Liver (tissue), 9 donors: Measurements from ENCODE around the gene DNAJC4. TPM values are rescaled to one million over a fixed set of nuclear protein-coding genes. Genes with fewer than 3 reads are reported as not detected.

Experiments
- DNase-seq: peaks from one replicate; pipeline ENCODE4 v3.0.0-alpha.2; 2017; ENCODE audit warnings: low spot score
- H3K27ac ChIP-seq, 2 donors: one replicate each; pipeline ENCODE4 v1.7.0; 2013; ENCODE audit warnings: inconsistent platforms in 2 of 2, low read length in 2 of 2, control low read depth in 1 of 2, low read depth in 1 of 2, mild to moderate bottlenecking in 1 of 2
- H3K27me3 ChIP-seq, 4 donors: one replicate each; pipeline versions ENCODE4 v1.6.1 to v1.7.0; 2013; ENCODE audit warnings: low read length in 3 of 4, inconsistent platforms in 1 of 4, mild to moderate bottlenecking in 1 of 4, moderate library complexity in 1 of 4; ENCODE audit not compliant: control insufficient read depth in 4 of 4, insufficient read depth in 4 of 4
- H3K36me3 ChIP-seq, 4 donors: one replicate each; pipeline versions ENCODE4 v1.6.1 to v1.7.0; 2013; ENCODE audit warnings: low read length in 3 of 4, mild to moderate bottlenecking in 3 of 4, low read depth in 1 of 4, moderate library complexity in 1 of 4; ENCODE audit not compliant: control insufficient read depth in 4 of 4, insufficient read depth in 3 of 4
- H3K4me1 ChIP-seq, 4 donors: one replicate each; pipeline versions ENCODE4 v1.6.1 to v1.7.0; 2013; ENCODE audit warnings: low read length in 3 of 4, mild to moderate bottlenecking in 3 of 4, moderate library complexity in 1 of 4; ENCODE audit not compliant: control insufficient read depth in 4 of 4, insufficient read depth in 4 of 4
- H3K4me3 ChIP-seq, 3 donors: one replicate each; pipeline versions ENCODE4 v1.6.1 to v1.7.0; 2013; ENCODE audit warnings: low read length in 3 of 3, control low read depth in 1 of 3, low read depth in 1 of 3, mild to moderate bottlenecking in 1 of 3
- H3K9ac ChIP-seq, 2 donors: one replicate each; pipeline ENCODE4 v1.7.0; 2013; ENCODE audit warnings: low read length in 2 of 2, mild to moderate bottlenecking in 2 of 2, moderate library complexity in 2 of 2, control low read depth in 1 of 2, low read depth in 1 of 2
- H3K9me3 ChIP-seq, 4 donors: one replicate each; pipeline versions ENCODE4 v1.6.1 to v1.7.0; 2013; ENCODE audit warnings: low read length in 3 of 4; ENCODE audit not compliant: control insufficient read depth in 4 of 4
- FOXA2 ChIP-seq: IDR thresholded peaks from 2 replicates; pipeline ENCODE4 v1.6.1; 2016; ENCODE audit warnings: antibody characterized with exemption
- HNF4A ChIP-seq, 2 donors: conservative IDR thresholded peaks; 2 replicates each; pipeline ENCODE4 v1.6.1; 2016; ENCODE audit warnings: antibody characterized with exemption in 2 of 2, mild to moderate bottlenecking in 2 of 2
- HNF4G ChIP-seq: IDR thresholded peaks from 2 replicates; pipeline ENCODE4 v1.6.1; 2016; ENCODE audit warnings: antibody characterized with exemption
- JUND ChIP-seq, 2 donors: IDR thresholded peaks; 2 replicates each; pipeline ENCODE4 v1.6.1; 2016; ENCODE audit warnings: antibody characterized with exemption in 2 of 2
- NR2F2 ChIP-seq: IDR thresholded peaks from 2 replicates; pipeline ENCODE4 v1.6.1; 2016; ENCODE audit warnings: antibody characterized with exemption
- RAD21 ChIP-seq, 2 donors: IDR thresholded peaks; 2 replicates each; pipeline ENCODE4 v1.6.1; 2016; ENCODE audit warnings: antibody characterized with exemption in 2 of 2, mild to moderate bottlenecking in 2 of 2
- RXRA ChIP-seq, 2 donors: IDR thresholded peaks; 2 replicates each; pipeline ENCODE4 v1.6.1; 2017 to 2018; ENCODE audit warnings: antibody characterized with exemption in 2 of 2, mild to moderate bottlenecking in 1 of 2
- TAF1 ChIP-seq: conservative IDR thresholded peaks from 2 replicates; pipeline ENCODE4 v1.6.1; 2016; ENCODE audit warnings: antibody characterized with exemption, mild to moderate bottlenecking
- YY1 ChIP-seq: IDR thresholded peaks from 2 replicates; pipeline ENCODE4 v1.6.1; 2016; ENCODE audit warnings: antibody characterized with exemption, mild to moderate bottlenecking
- WGBS: extraction: QIAGEN DNeasy Blood & Tissue Kit; methylation state at CpG from one replicate; pipeline ENCODE4 v1.1.7; 2013; 5-methylcytosine and 5-hydroxymethylcytosine counted together
- polyA plus RNA-seq, 2 donors: library from polyadenylated mRNA; stranded (reverse) in 1 of 2; unstranded in 1 of 2; fragments of 200-250 nt in 1 of 2; fragments of >200 nt in 1 of 2; fragmentation: Nextera tagmentation in 1 of 2; extraction: Ambion mirVana in 1 of 2; gene quantifications; one replicate each; pipeline versions ENCODE4 v1.2.1 to v1.2.3, GENCODE V29; 2013 to 2015
- total RNA-seq, 2 donors: library from RNA; depleted of rRNA; stranded (reverse); fragments of >200 nt; gene quantifications; one replicate each; pipeline ENCODE4 v1.2.3, GENCODE V29; 2014
- TF ChIP-seq, protein P1 (sequence below): IDR thresholded peaks from 2 replicates; pipeline ENCODE4 v1.6.1; 2016; ENCODE audit warnings: antibody characterized with exemption
- TF ChIP-seq, protein P2 (sequence below): IDR thresholded peaks from 2 replicates; pipeline ENCODE4 v1.6.1; 2016; ENCODE audit warnings: antibody characterized with exemption
- TF ChIP-seq, protein P3 (sequence below): fragments of 150-350 bp; IDR thresholded peaks from 2 replicates; pipeline ENCODE4 v1.5.1; 2017; ENCODE audit warnings: improper control_type of control experiment, low read depth, low read length; ENCODE audit not compliant: missing input control
- TF ChIP-seq, protein P4 (sequence below): IDR thresholded peaks from 2 replicates; pipeline ENCODE4 v1.6.1; 2016; ENCODE audit warnings: antibody characterized with exemption, mild to moderate bottlenecking
- TF ChIP-seq, protein P5 (sequence below): IDR thresholded peaks from 2 replicates; pipeline ENCODE4 v1.6.1; 2016; ENCODE audit warnings: antibody characterized with exemption
- donor health status: healthy.
- donor health status: healthy.
- donor health status: healthy.
- donor health status: healthy.
- donor health status: healthy.

The DNAJC4 gene
- total and polyA plus RNA-seq, 4 donors = 8.5 to 25.9 (median 23.5) TPM

DNA sequence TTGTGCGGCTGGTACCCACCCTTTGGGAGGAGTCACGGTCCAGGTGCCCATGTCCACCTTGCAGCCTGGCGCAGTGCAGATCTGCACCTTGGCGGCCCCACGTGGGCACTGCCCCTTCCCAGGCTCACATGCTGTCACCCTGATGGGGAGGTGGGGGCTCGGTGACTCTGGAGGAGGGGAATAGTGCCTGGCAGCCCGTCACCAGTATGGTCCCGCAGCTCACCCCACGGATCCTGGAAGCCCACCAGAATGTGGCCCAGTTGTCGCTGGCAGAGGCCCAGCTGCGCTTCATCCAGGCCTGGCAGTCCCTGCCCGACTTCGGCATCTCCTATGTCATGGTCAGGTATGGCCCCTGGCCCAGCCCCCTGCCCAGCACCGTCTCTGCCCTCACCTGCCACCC, 9.6 kb upstream of the DNAJC4 start:
- H3K4me1 ChIP-seq = peaks cover 12 to 27% (median 22%) of the 10 kb centered on the region in 4 donors
- H3K36me3 ChIP-seq = peaks cover 0 to 24% (median 9%) of the 10 kb centered on the region in 4 donors
- H3K4me3 ChIP-seq = no peak overlapping the region
- no peak for TF ChIP-seq HNF4A (conservative IDR thresholded peaks at IDR 0.05)
- TF ChIP-seq, protein P1, sequence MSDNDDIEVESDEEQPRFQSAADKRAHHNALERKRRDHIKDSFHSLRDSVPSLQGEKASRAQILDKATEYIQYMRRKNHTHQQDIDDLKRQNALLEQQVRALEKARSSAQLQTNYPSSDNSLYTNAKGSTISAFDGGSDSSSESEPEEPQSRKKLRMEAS = no peak
- no peak overlapping the region for H3K27ac ChIP-seq
- no peaks in the 10 kb centered on the region for H3K27me3 ChIP-seq
- WGBS = 94% methylated on average over 14 of the region's 14 CpGs
- H3K9me3 ChIP-seq = no peaks in the 10 kb centered on the region
- H3K9ac ChIP-seq = no peak overlapping the region
- no peak for DNase-seq

DNA sequence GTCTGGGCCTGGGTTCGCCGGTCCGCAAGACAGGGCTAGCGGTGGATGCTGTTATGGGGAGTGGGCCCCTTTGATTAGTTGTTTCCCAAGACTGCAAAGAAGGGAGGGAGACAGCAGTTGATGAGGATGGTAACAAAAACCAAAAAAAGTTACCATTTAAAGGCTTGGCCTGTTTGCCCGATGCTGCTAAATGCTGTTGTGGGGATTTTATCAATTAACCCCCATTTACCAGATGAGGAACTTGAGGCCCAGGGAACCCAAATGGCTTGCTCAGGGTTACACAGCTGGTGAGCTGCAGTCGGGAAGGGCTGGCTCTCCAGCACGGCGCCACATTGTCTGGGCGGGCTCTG, 7.7 kb upstream of the DNAJC4 start:
- 85% methylated on average over 9 of the region's 9 CpGs for WGBS
- H3K27me3 ChIP-seq = no peaks in the 10 kb centered on the region
- H3K36me3 ChIP-seq = peaks cover 0 to 24% (median 9%) of the 10 kb centered on the region in 4 donors
- H3K27ac ChIP-seq = no peak overlapping the region
- no peak for TF ChIP-seq FOXA2
- TF ChIP-seq, protein P2, sequence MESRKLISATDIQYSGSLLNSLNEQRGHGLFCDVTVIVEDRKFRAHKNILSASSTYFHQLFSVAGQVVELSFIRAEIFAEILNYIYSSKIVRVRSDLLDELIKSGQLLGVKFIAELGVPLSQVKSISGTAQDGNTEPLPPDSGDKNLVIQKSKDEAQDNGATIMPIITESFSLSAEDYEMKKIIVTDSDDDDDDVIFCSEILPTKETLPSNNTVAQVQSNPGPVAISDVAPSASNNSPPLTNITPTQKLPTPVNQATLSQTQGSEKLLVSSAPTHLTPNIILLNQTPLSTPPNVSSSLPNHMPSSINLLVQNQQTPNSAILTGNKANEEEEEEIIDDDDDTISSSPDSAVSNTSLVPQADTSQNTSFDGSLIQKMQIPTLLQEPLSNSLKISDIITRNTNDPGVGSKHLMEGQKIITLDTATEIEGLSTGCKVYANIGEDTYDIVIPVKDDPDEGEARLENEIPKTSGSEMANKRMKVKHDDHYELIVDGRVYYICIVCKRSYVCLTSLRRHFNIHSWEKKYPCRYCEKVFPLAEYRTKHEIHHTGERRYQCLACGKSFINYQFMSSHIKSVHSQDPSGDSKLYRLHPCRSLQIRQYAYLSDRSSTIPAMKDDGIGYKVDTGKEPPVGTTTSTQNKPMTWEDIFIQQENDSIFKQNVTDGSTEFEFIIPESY = no peak
- no peak for TF ChIP-seq YY1
- no peak for TF ChIP-seq RXRA (IDR thresholded peaks at IDR 0.05)
- TF ChIP-seq RAD21 (IDR thresholded peaks at IDR 0.05) = no peak
- no peak for TF ChIP-seq HNF4G
- no peak for TF ChIP-seq TAF1
- TF ChIP-seq JUND (IDR thresholded peaks at IDR 0.05) = no peak
- TF ChIP-seq, protein P3, sequence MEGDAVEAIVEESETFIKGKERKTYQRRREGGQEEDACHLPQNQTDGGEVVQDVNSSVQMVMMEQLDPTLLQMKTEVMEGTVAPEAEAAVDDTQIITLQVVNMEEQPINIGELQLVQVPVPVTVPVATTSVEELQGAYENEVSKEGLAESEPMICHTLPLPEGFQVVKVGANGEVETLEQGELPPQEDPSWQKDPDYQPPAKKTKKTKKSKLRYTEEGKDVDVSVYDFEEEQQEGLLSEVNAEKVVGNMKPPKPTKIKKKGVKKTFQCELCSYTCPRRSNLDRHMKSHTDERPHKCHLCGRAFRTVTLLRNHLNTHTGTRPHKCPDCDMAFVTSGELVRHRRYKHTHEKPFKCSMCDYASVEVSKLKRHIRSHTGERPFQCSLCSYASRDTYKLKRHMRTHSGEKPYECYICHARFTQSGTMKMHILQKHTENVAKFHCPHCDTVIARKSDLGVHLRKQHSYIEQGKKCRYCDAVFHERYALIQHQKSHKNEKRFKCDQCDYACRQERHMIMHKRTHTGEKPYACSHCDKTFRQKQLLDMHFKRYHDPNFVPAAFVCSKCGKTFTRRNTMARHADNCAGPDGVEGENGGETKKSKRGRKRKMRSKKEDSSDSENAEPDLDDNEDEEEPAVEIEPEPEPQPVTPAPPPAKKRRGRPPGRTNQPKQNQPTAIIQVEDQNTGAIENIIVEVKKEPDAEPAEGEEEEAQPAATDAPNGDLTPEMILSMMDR = no peak
- no peak for TF ChIP-seq NR2F2
- TF ChIP-seq, protein P4, sequence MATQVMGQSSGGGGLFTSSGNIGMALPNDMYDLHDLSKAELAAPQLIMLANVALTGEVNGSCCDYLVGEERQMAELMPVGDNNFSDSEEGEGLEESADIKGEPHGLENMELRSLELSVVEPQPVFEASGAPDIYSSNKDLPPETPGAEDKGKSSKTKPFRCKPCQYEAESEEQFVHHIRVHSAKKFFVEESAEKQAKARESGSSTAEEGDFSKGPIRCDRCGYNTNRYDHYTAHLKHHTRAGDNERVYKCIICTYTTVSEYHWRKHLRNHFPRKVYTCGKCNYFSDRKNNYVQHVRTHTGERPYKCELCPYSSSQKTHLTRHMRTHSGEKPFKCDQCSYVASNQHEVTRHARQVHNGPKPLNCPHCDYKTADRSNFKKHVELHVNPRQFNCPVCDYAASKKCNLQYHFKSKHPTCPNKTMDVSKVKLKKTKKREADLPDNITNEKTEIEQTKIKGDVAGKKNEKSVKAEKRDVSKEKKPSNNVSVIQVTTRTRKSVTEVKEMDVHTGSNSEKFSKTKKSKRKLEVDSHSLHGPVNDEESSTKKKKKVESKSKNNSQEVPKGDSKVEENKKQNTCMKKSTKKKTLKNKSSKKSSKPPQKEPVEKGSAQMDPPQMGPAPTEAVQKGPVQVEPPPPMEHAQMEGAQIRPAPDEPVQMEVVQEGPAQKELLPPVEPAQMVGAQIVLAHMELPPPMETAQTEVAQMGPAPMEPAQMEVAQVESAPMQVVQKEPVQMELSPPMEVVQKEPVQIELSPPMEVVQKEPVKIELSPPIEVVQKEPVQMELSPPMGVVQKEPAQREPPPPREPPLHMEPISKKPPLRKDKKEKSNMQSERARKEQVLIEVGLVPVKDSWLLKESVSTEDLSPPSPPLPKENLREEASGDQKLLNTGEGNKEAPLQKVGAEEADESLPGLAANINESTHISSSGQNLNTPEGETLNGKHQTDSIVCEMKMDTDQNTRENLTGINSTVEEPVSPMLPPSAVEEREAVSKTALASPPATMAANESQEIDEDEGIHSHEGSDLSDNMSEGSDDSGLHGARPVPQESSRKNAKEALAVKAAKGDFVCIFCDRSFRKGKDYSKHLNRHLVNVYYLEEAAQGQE = no peak
- TF ChIP-seq, protein P5, sequence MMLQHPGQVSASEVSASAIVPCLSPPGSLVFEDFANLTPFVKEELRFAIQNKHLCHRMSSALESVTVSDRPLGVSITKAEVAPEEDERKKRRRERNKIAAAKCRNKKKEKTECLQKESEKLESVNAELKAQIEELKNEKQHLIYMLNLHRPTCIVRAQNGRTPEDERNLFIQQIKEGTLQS = no peak
- no peak overlapping the region for H3K9ac ChIP-seq
- H3K4me1 ChIP-seq = peaks cover 18 to 41% (median 32%) of the 10 kb centered on the region in 4 donors
- DNase-seq = no peak
- no peaks in the 10 kb centered on the region for H3K9me3 ChIP-seq
- no peak overlapping the region for H3K4me3 ChIP-seq
